NB4 (cell line): ENCODE results near the gene CLCNKB.
"Not testable (repeated sequence)": the region's sequence is repeated elsewhere in the genome, so short reads cannot be mapped to it uniquely, and the experiment has no call there.

ENCODE experiments used
- DNase-seq: peaks from one replicate; pipeline ENCODE4 v3.0.0; 2010; ENCODE audit warnings: low read depth
- H3K4me3 ChIP-seq: one replicate; pipeline ENCODE4 v1.5.1; 2011; ENCODE audit warnings: mild to moderate bottlenecking, low read depth, low read length, moderate library complexity
- CTCF ChIP-seq: IDR thresholded peaks from one replicate; pipeline ENCODE4 v1.5.1; 2012; ENCODE audit warnings: low read depth, low read length
- MAX ChIP-seq: IDR thresholded peaks from 2 replicates; pipeline ENCODE4 v1.6.1; 2011; ENCODE audit warnings: low read depth, low read length
- MYC ChIP-seq: IDR thresholded peaks from 2 replicates; pipeline ENCODE4 v1.6.1; 2011; ENCODE audit warnings: low read depth, low read length
- POLR2A ChIP-seq: IDR thresholded peaks from 2 replicates; pipeline ENCODE4 v1.6.1; 2011; ENCODE audit warnings: mild to moderate bottlenecking; ENCODE audit not compliant: insufficient read length; ENCODE audit errors: extremely low read depth

CLCNKB gene

GRCh38 chr1:16043521-16043920 lies at the start of gene CLCNKB:
TSS of gene CLCNKB (plus strand) at chr1:16043782. CDS start at chr1:16044493, 711 bp downstream.
- TF ChIP-seq MAX: no peak
- TF ChIP-seq MYC: no peak
- TF ChIP-seq CTCF: no peak
- TF ChIP-seq POLR2A: no peak
- DNase-seq: no peak

GRCh38 chr1:15994081-15994480 lies 49.5 kb upstream of the CLCNKB start:
- no peak overlapping the region for H3K4me3 ChIP-seq
- no peak for DNase-seq
- no peak for TF ChIP-seq MYC
- TF ChIP-seq MAX: no peak

More at GRCh38 chr1:16043521-16043920, at the start of gene CLCNKB:
- H3K4me3 ChIP-seq: no peak within 1 kb of the TSS

GRCh38 chr1:15994590-15995351 lies 48.8 kb upstream of the CLCNKB start:
- DNase-seq: peak; percentile 64

GRCh38 chr1:15997076-15997585 lies 46.5 kb upstream of the CLCNKB start:
- no peak for TF ChIP-seq MYC
- no peak for TF ChIP-seq POLR2A
- no peak for TF ChIP-seq MAX
- no peak for TF ChIP-seq CTCF
- DNase-seq: no peak

More at GRCh38 chr1:15994590-15995351, 48.8 kb upstream of the CLCNKB start:
- H3K4me3 ChIP-seq: no peak overlapping the region
- TF ChIP-seq MYC (no peak), CTCF (peak; percentile 84), MAX (no peak), POLR2A (no peak)

GRCh38 chr1:15997637-15998280 lies 45.8 kb upstream of the CLCNKB start:
- TF ChIP-seq CTCF (no peak), POLR2A (no peak), MAX (no peak), MYC (no peak)
- H3K4me3 ChIP-seq: no peak overlapping the region

More at GRCh38 chr1:15997076-15997585, 46.5 kb upstream of the CLCNKB start:
- H3K4me3 ChIP-seq: no peak overlapping the region

GRCh38 chr1:15998929-15999328 lies 44.7 kb upstream of the CLCNKB start:
- DNase-seq: no peak
- no peak for TF ChIP-seq CTCF
- TF ChIP-seq MYC: no peak
- no peak for TF ChIP-seq MAX
- TF ChIP-seq POLR2A: no peak
- no peak overlapping the region for H3K4me3 ChIP-seq

More at GRCh38 chr1:15997637-15998280, 45.8 kb upstream of the CLCNKB start:
- no peak for DNase-seq

GRCh38 chr1:16001274-16001673 lies 42.3 kb upstream of the CLCNKB start:
- DNase-seq, H3K4me3 ChIP-seq: not testable (repeated sequence)
